Mesendoderm (in vitro differentiated cells): ENCODE measurements around the gene PTPN3.

Experiments
- DNase-seq: peaks from one replicate; pipeline ENCODE4 v3.0.0; 2013
- H2AK5ac ChIP-seq: 2 replicates; pipeline ENCODE4 v1.6.1; 2013; ENCODE audit warnings: low read length, inconsistent platforms
- H2BK120ac ChIP-seq: 2 replicates; pipeline ENCODE4 v1.6.1; 2013; ENCODE audit warnings: low read depth, mild to moderate bottlenecking, low read length, moderate library complexity, mixed read lengths
- H2BK15ac ChIP-seq: replicated peaks from 2 replicates; pipeline ENCODE4 v1.6.1; 2013; ENCODE audit warnings: low read depth, mild to moderate bottlenecking, moderate library complexity
- H2BK5ac ChIP-seq: 2 replicates; pipeline ENCODE4 v1.6.1; 2013; ENCODE audit warnings: low read length, inconsistent platforms
- H3K18ac ChIP-seq: 2 replicates; pipeline ENCODE4 v1.6.1; 2013; ENCODE audit warnings: mild to moderate bottlenecking, low read length, mixed read lengths
- H3K23ac ChIP-seq: one replicate; pipeline ENCODE4 v1.6.1; 2013; ENCODE audit warnings: low read length
- H3K27ac ChIP-seq: 2 replicates; pipeline ENCODE4 v1.5.1; 2013; ENCODE audit warnings: low read depth, mild to moderate bottlenecking, inconsistent platforms, low read length, moderate library complexity
- H3K27me3 ChIP-seq: 2 replicates; pipeline ENCODE4 v1.6.1; 2013; ENCODE audit warnings: low read length, control low read depth, mild to moderate bottlenecking, inconsistent platforms; ENCODE audit not compliant: insufficient read depth, poor library complexity
- H3K36me3 ChIP-seq: 2 replicates; pipeline ENCODE4 v1.6.1; 2013; ENCODE audit warnings: low read length, inconsistent platforms; ENCODE audit not compliant: control insufficient read depth, insufficient read depth
- H3K4ac ChIP-seq: one replicate; pipeline ENCODE4 v1.6.1; 2013; ENCODE audit warnings: low read depth, mild to moderate bottlenecking, low read length, moderate library complexity
- H3K4me1 ChIP-seq: 2 replicates; pipeline ENCODE4 v1.6.1; 2013; ENCODE audit warnings: low read depth, low read length, inconsistent platforms; ENCODE audit not compliant: control insufficient read depth
- H3K4me2 ChIP-seq: 2 replicates; pipeline ENCODE4 v1.6.1; 2013; ENCODE audit warnings: low read length
- H3K4me3 ChIP-seq: 2 replicates; pipeline ENCODE4 v1.5.1; 2013; ENCODE audit warnings: mild to moderate bottlenecking, low read length
- H3K56ac ChIP-seq: one replicate; pipeline ENCODE4 v1.6.1; 2013; ENCODE audit warnings: low read length
- H3K79me1 ChIP-seq: 2 replicates; pipeline ENCODE4 v1.6.1; 2013; ENCODE audit warnings: low read length, inconsistent platforms
- H3K79me2 ChIP-seq: 2 replicates; pipeline ENCODE4 v1.6.1; 2013; ENCODE audit warnings: mild to moderate bottlenecking, low read length; ENCODE audit not compliant: control insufficient read depth, insufficient read depth
- H3K9ac ChIP-seq: 2 replicates; pipeline ENCODE4 v1.6.1; 2013; ENCODE audit warnings: low read length, inconsistent platforms
- H4K5ac ChIP-seq: one replicate; pipeline ENCODE4 v1.6.1; 2013; ENCODE audit warnings: low read length
- H4K8ac ChIP-seq: one replicate; pipeline ENCODE4 v1.6.1; 2013; ENCODE audit warnings: low read depth, mild to moderate bottlenecking, control low read depth, low read length, moderate library complexity
- WGBS: extraction: QIAGEN DNeasy Blood & Tissue Kit; methylation state at CpG from one replicate; pipeline ENCODE4 v1.1.7; 2013; ENCODE audit warnings: low lambda C conversion rate, missing lambda C conversion rate; ENCODE audit not compliant: insufficient coverage; ENCODE audit errors: extremely low coverage; 5-methylcytosine and 5-hydroxymethylcytosine counted together

The PTPN3 gene

GRCh38 chr9:109355564-109356297, 142.4 kb downstream of the PTPN3 start:
- Histone ChIP-seq H3K79me1 (no peaks in the 10 kb centered on the region), H4K8ac (no peak overlapping the region), H3K36me3 (no peaks in the 10 kb centered on the region), H2BK15ac (no peak overlapping the region), H3K18ac (no peak overlapping the region), H2AK5ac (no peak overlapping the region), H3K27ac (no peak overlapping the region), H3K4me3 (no peak overlapping the region), H3K56ac (no peak overlapping the region), H3K9ac (no peak overlapping the region), H2BK5ac (no peak overlapping the region), H3K23ac (no peak overlapping the region), H3K4me2 (no peak overlapping the region), H3K4ac (no peak overlapping the region), H3K4me1 (no peaks in the 10 kb centered on the region), H2BK120ac (no peak overlapping the region), H3K79me2 (no peaks in the 10 kb centered on the region), H4K5ac (no peak overlapping the region), H3K27me3 (no peaks in the 10 kb centered on the region)
- DNase-seq = no peak
- no CpG with 5 or more reads among the region's 21 CpGs for WGBS

GRCh38 chr9:109354190-109354589, 143.9 kb downstream of the PTPN3 start:
- no peak overlapping the region for H3K23ac ChIP-seq
- no peak overlapping the region for H4K5ac ChIP-seq
- H3K4me3 ChIP-seq = no peak overlapping the region
- DNase-seq = no peak
- H3K4ac ChIP-seq = no peak overlapping the region
- H3K27ac ChIP-seq = no peak overlapping the region
- H2BK120ac ChIP-seq = no peak overlapping the region
- H4K8ac ChIP-seq = no peak overlapping the region
- WGBS = no CpG with 5 or more reads among the region's 2 CpGs
- no peak overlapping the region for H3K9ac ChIP-seq
- no peak overlapping the region for H2BK5ac ChIP-seq
- no peaks in the 10 kb centered on the region for H3K4me1 ChIP-seq
- H2BK15ac ChIP-seq = no peak overlapping the region
- H2AK5ac ChIP-seq = no peak overlapping the region
- no peak overlapping the region for H3K18ac ChIP-seq
- no peaks in the 10 kb centered on the region for H3K79me2 ChIP-seq
- no peak overlapping the region for H3K4me2 ChIP-seq
- H3K79me1 ChIP-seq = no peaks in the 10 kb centered on the region
- H3K27me3 ChIP-seq = no peaks in the 10 kb centered on the region
- H3K36me3 ChIP-seq = no peaks in the 10 kb centered on the region
- no peak overlapping the region for H3K56ac ChIP-seq

DNA sequence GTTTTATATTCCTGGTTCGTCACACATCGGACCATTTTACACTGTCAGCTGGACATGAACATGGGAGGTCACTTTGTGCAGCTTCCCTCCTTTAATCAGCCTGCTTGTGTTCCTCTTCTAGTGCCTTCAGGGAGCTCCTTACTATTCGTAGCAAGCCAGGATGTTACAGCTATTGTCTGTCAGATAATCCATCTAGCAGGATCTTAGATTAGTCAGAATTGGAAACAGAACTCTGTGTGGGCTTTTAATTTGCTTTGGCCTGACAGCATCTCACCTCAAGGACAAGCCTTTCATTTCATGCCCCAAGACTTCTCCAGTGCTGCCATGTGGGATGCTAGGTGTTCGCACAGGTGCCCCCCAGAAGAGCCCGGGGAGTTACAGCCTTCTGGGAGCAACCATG, 147.1 kb downstream of the PTPN3 start:
- Histone ChIP-seq H3K23ac (no peak overlapping the region), H3K36me3 (no peaks in the 10 kb centered on the region), H3K9ac (no peak overlapping the region), H2BK5ac (no peak overlapping the region), H4K8ac (no peak overlapping the region), H3K4ac (no peak overlapping the region), H3K79me1 (no peaks in the 10 kb centered on the region), H3K18ac (no peak overlapping the region), H3K4me1 (peaks cover 2% of the 10 kb centered on the region), H3K27ac (no peak overlapping the region), H2BK120ac (no peak overlapping the region), H3K56ac (no peak overlapping the region), H3K4me2 (no peak overlapping the region), H2AK5ac (no peak overlapping the region), H4K5ac (no peak overlapping the region), H3K4me3 (no peak overlapping the region), H3K79me2 (no peaks in the 10 kb centered on the region), H3K27me3 (no peaks in the 10 kb centered on the region), H2BK15ac (no peak overlapping the region)
- WGBS = no CpG with 5 or more reads among the region's 5 CpGs
- peak; percentile 63 for DNase-seq

GRCh38 chr9:109349421-109349846, 148.7 kb downstream of the PTPN3 start:
- no peak overlapping the region for H3K27ac ChIP-seq
- no peak overlapping the region for H3K56ac ChIP-seq
- H2BK120ac ChIP-seq = no peak overlapping the region
- no peaks in the 10 kb centered on the region for H3K79me1 ChIP-seq
- DNase-seq = no peak
- H3K36me3 ChIP-seq = no peaks in the 10 kb centered on the region
- H4K5ac ChIP-seq = no peak overlapping the region
- no peak overlapping the region for H2BK5ac ChIP-seq
- H3K23ac ChIP-seq = no peak overlapping the region
- H3K9ac ChIP-seq = no peak overlapping the region
- H3K18ac ChIP-seq = no peak overlapping the region
- H3K27me3 ChIP-seq = no peaks in the 10 kb centered on the region
- peaks cover 5% of the 10 kb centered on the region for H3K4me1 ChIP-seq
- H2AK5ac ChIP-seq = no peak overlapping the region
- no peak overlapping the region for H3K4ac ChIP-seq
- no peak overlapping the region for H3K4me3 ChIP-seq
- H4K8ac ChIP-seq = no peak overlapping the region
- no peak overlapping the region for H2BK15ac ChIP-seq
- H3K4me2 ChIP-seq = no peak overlapping the region
- H3K79me2 ChIP-seq = no peaks in the 10 kb centered on the region

GRCh38 chr9:109346904-109347303, 151.2 kb downstream of the PTPN3 start:
- H3K4me3 ChIP-seq = no peak overlapping the region
- peak; percentile 77 for DNase-seq
- no peak overlapping the region for H3K4ac ChIP-seq
- H3K79me2 ChIP-seq = no peaks in the 10 kb centered on the region
- H3K4me2 ChIP-seq = no peak overlapping the region
- no peak overlapping the region for H4K8ac ChIP-seq
- no peak overlapping the region for H4K5ac ChIP-seq
- no peaks in the 10 kb centered on the region for H3K27me3 ChIP-seq
- H3K9ac ChIP-seq = no peak overlapping the region
- no peak overlapping the region for H2AK5ac ChIP-seq
- H3K36me3 ChIP-seq = no peaks in the 10 kb centered on the region
- no peak overlapping the region for H2BK5ac ChIP-seq
- H3K79me1 ChIP-seq = no peaks in the 10 kb centered on the region
- no peak overlapping the region for H3K18ac ChIP-seq
- no peak overlapping the region for H3K27ac ChIP-seq
- no CpG with 5 or more reads among the region's 3 CpGs for WGBS
- H3K4me1 ChIP-seq = peaks cover 5% of the 10 kb centered on the region
- H3K56ac ChIP-seq = no peak overlapping the region
- H2BK120ac ChIP-seq = no peak overlapping the region
- no peak overlapping the region for H2BK15ac ChIP-seq
- H3K23ac ChIP-seq = no peak overlapping the region

DNA sequence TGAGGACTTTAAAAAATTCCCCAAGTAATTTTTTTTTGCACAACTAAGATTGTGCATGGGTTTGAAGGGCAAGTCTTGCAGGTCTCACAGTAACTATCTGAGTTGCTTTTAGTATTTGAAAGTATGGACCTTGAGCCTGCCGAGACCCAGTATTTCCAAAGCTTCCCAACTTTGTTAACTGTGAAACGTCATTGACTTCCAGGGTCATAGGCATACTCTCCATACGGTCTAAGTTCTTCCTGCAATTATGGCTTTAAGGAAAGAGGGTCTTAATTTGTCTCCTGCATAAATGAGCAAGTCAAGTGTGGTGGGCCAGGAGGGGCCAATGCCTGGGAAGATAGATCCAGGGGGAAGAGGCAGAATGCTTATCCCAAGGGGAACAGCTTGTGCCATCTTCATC, 153.2 kb downstream of the PTPN3 start:
- Histone ChIP-seq H3K27ac (no peak overlapping the region), H2BK5ac (no peak overlapping the region), H2BK120ac (no peak overlapping the region), H3K56ac (no peak overlapping the region), H3K27me3 (no peaks in the 10 kb centered on the region), H3K4me1 (peaks cover 5% of the 10 kb centered on the region), H2BK15ac (no peak overlapping the region), H4K8ac (no peak overlapping the region), H3K4me2 (no peak overlapping the region), H3K9ac (no peak overlapping the region), H3K23ac (no peak overlapping the region), H3K4ac (no peak overlapping the region), H3K18ac (no peak overlapping the region), H3K4me3 (no peak overlapping the region), H3K36me3 (no peaks in the 10 kb centered on the region), H3K79me2 (no peaks in the 10 kb centered on the region), H4K5ac (no peak overlapping the region), H2AK5ac (no peak overlapping the region), H3K79me1 (no peaks in the 10 kb centered on the region)
- DNase-seq = no peak
- WGBS = no CpG with 5 or more reads among the region's 3 CpGs
